Measurements from ENCODE around the gene SRBD1. TPM values are rescaled to one million over a fixed set of nuclear protein-coding genes. Genes with fewer than 3 reads are reported as not detected.

Gene SRBD1
- polyA plus RNA-seq, 3 donors: 5.8 to 9.2 (median 7.0) TPM

DNA sequence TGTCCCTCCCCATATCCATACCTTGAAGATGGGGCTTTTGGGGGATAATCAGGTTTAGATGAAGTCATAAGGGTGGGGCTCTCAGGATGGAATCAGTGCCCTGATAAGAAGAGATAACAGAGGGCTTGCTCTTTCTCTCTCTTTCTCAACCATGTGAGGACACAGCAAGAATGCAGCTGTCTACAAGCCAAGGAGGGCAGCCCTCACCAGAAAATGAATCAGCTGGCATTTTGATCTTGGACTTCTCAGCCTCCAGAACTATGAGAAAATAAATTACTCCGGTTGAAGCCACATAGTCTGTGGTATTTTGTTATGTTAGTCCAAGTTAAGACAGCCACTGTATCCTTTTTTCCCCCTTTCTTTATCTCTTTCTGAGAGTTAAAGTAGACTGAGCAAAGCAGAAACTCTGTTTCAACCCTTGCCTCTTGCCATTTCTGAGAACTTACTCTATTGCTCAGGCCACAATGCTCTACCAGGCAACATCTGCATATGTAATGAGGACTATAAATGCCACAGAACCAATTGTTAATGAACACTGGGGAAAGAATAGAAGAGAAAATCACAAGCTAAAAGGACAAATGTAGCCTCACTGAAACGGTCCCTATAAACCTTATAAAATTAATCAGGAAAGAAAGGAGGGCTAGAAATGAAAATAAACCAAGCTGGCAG lies 56.9 kb downstream of the SRBD1 start:
- H2AFZ ChIP-seq (ENCODE audit: insufficient read depth, low read depth, low read length, poor library complexity, severe bottlenecking): no peak overlapping the region
- no peak overlapping the region for H3K4me2 ChIP-seq (replicated peaks; ENCODE audit: extremely low read depth, low read length, poor library complexity, severe bottlenecking)
- Mint-ChIP-seq H3K27ac (peak overlapping the region in 2 of 7 donors; percentile 4 to 49), H3K4me3 (no peak overlapping the region), H3K27me3 (ENCODE audit: low read depth in 3 of 3) (peaks cover 0 to 2% (median 0%) of the 10 kb centered on the region in 3 donors), H3K4me1 (peaks cover 3% of the 10 kb centered on the region), H3K36me3 (peaks cover 42 to 56% of the 10 kb centered on the region in 2 donors), H3K9me3 (peaks cover 0 to 2% (median 0%) of the 10 kb centered on the region in 7 donors)
- H3K27ac ChIP-seq (ENCODE audit: low read depth in 1 of 2, low read length in 2 of 2): no peak overlapping the region
- H3K79me2 ChIP-seq (ENCODE audit: insufficient read depth, low read length): no peaks in the 10 kb centered on the region
- TF ChIP-seq, protein P1, sequence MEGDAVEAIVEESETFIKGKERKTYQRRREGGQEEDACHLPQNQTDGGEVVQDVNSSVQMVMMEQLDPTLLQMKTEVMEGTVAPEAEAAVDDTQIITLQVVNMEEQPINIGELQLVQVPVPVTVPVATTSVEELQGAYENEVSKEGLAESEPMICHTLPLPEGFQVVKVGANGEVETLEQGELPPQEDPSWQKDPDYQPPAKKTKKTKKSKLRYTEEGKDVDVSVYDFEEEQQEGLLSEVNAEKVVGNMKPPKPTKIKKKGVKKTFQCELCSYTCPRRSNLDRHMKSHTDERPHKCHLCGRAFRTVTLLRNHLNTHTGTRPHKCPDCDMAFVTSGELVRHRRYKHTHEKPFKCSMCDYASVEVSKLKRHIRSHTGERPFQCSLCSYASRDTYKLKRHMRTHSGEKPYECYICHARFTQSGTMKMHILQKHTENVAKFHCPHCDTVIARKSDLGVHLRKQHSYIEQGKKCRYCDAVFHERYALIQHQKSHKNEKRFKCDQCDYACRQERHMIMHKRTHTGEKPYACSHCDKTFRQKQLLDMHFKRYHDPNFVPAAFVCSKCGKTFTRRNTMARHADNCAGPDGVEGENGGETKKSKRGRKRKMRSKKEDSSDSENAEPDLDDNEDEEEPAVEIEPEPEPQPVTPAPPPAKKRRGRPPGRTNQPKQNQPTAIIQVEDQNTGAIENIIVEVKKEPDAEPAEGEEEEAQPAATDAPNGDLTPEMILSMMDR (IDR thresholded peaks at IDR 0.05): no peak
- peaks cover 0 to 1% of the 10 kb centered on the region in 2 donors for H3K4me1 ChIP-seq (ENCODE audit: control insufficient read depth in 1 of 2, insufficient read depth in 2 of 2, low read length in 2 of 2)
- H3K9me3 ChIP-seq (replicated peaks in 1 of 2; ENCODE audit: control insufficient read depth in 1 of 2, insufficient read depth in 1 of 2, low read length in 2 of 2): no peaks in the 10 kb centered on the region
- peaks cover 13 to 50% of the 10 kb centered on the region in 2 donors for H3K36me3 ChIP-seq (replicated peaks in 1 of 2; ENCODE audit: control insufficient read depth in 1 of 2, insufficient read depth in 2 of 2, low read length in 2 of 2)
- H3K9ac ChIP-seq (ENCODE audit: insufficient read depth, low read length, poor library complexity, severe bottlenecking): no peak overlapping the region
- intact Hi-C loops (cut with micrococcal nuclease): no loop called here
- no peak overlapping the region for H3K4me3 ChIP-seq (replicated peaks in 1 of 3; ENCODE audit: low read depth in 2 of 3, low read length in 3 of 3)
- no peaks in the 10 kb centered on the region for H3K27me3 ChIP-seq (ENCODE audit: control insufficient read depth in 2 of 2, insufficient read depth in 2 of 2, low read length in 2 of 2)
- no peaks in the 10 kb centered on the region for H4K20me1 ChIP-seq (ENCODE audit: insufficient read depth, low read length)
- WGBS (ENCODE audit: insufficient coverage): no CpG with 5 or more reads among the region's 2 CpGs
- no peak for DNase-seq

DNA sequence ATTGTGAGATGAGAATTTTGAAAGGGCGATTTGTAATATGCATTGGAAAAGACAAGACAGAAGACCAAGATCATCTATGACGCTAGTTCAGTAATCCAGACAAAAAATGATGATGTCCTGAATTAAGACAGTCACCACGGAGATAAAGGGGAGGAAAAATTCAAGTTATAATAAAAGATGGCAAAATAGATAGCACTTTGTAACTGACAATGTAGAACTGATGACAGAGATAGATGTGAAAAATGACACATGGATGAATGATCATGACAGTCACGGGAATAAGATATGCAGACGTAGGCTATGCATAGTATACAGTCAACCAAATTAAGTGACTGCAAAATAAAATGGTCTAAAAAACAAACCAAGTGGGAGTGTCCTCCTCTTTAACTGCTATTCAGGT lies 59.2 kb downstream of the SRBD1 start:
- H3K4me1 ChIP-seq (ENCODE audit: control insufficient read depth in 1 of 2, insufficient read depth in 2 of 2, low read length in 2 of 2): no peaks in the 10 kb centered on the region
- H3K79me2 ChIP-seq (ENCODE audit: insufficient read depth, low read length): no peaks in the 10 kb centered on the region
- Mint-ChIP-seq H3K27ac (no peak overlapping the region), H3K4me1 (peaks cover 2% of the 10 kb centered on the region), H3K9me3 (peaks cover 0 to 2% (median 0%) of the 10 kb centered on the region in 7 donors), H3K4me3 (no peak overlapping the region), H3K36me3 (peaks cover 47 to 69% of the 10 kb centered on the region in 2 donors), H3K27me3 (ENCODE audit: low read depth in 3 of 3) (peaks cover 0 to 2% (median 0%) of the 10 kb centered on the region in 3 donors)
- TF ChIP-seq, protein P1 (IDR thresholded peaks at IDR 0.05): no peak
- H4K20me1 ChIP-seq (ENCODE audit: insufficient read depth, low read length): no peaks in the 10 kb centered on the region
- no peak overlapping the region for H3K27ac ChIP-seq (ENCODE audit: low read depth in 1 of 2, low read length in 2 of 2)
- no peaks in the 10 kb centered on the region for H3K9me3 ChIP-seq (replicated peaks in 1 of 2; ENCODE audit: control insufficient read depth in 1 of 2, insufficient read depth in 1 of 2, low read length in 2 of 2)
- H3K27me3 ChIP-seq (ENCODE audit: control insufficient read depth in 2 of 2, insufficient read depth in 2 of 2, low read length in 2 of 2): no peaks in the 10 kb centered on the region
- H3K4me3 ChIP-seq (replicated peaks in 1 of 3; ENCODE audit: low read depth in 2 of 3, low read length in 3 of 3): no peak overlapping the region
- no peak overlapping the region for H3K4me2 ChIP-seq (replicated peaks; ENCODE audit: extremely low read depth, low read length, poor library complexity, severe bottlenecking)
- intact Hi-C loops (cut with micrococcal nuclease): no loop called here
- H3K36me3 ChIP-seq (replicated peaks in 1 of 2; ENCODE audit: control insufficient read depth in 1 of 2, insufficient read depth in 2 of 2, low read length in 2 of 2): peaks cover 18 to 60% of the 10 kb centered on the region in 2 donors
- WGBS (ENCODE audit: insufficient coverage): 96% methylated on average over 3 of the region's 5 CpGs
- no peak overlapping the region for H3K9ac ChIP-seq (ENCODE audit: insufficient read depth, low read length, poor library complexity, severe bottlenecking)
- H2AFZ ChIP-seq (ENCODE audit: insufficient read depth, low read depth, low read length, poor library complexity, severe bottlenecking): no peak overlapping the region
- no peak for DNase-seq
